ENCODE data around the gene DHRS9.

DHRS9 gene

DNA sequence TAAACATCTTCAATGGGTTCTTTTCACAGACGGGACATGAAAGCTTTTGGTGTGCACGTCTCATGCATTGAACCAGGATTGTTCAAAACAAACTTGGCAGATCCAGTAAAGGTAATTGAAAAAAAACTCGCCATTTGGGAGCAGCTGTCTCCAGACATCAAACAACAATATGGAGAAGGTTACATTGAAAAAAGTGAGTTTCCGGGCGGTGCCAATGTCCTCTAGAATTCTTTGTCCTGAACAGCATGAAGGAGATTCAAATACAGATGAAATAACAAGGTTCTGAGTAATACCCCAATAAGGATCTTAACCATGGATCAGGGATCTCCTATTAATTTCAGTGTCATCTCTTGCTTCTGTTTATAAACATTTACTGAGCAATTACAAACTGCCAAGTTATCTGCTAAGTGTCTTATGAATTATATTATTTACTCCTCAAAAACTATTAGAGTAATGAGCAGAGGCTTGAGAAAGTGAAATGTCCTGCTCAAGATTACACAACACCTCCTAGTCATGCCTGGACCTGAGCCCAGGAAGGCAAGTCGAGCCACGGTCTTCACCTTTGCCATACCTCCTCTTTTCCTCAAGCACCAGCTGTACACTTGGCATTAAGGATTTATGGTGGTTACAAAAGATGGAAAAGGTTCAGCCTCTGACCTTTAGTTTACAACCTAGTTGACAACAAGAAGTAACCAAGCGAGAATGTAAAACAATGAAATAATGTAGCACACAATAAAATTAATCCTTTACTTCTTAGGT, 22.6 kb downstream of the DHRS9 start:
- peak; percentile 73 for ATAC-seq (ENCODE audit: low read depth)
- TF ChIP-seq, protein P1, sequence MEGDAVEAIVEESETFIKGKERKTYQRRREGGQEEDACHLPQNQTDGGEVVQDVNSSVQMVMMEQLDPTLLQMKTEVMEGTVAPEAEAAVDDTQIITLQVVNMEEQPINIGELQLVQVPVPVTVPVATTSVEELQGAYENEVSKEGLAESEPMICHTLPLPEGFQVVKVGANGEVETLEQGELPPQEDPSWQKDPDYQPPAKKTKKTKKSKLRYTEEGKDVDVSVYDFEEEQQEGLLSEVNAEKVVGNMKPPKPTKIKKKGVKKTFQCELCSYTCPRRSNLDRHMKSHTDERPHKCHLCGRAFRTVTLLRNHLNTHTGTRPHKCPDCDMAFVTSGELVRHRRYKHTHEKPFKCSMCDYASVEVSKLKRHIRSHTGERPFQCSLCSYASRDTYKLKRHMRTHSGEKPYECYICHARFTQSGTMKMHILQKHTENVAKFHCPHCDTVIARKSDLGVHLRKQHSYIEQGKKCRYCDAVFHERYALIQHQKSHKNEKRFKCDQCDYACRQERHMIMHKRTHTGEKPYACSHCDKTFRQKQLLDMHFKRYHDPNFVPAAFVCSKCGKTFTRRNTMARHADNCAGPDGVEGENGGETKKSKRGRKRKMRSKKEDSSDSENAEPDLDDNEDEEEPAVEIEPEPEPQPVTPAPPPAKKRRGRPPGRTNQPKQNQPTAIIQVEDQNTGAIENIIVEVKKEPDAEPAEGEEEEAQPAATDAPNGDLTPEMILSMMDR (IDR thresholded peaks at IDR 0.05; ENCODE audit: poor library complexity, severe bottlenecking): no peak

DNA sequence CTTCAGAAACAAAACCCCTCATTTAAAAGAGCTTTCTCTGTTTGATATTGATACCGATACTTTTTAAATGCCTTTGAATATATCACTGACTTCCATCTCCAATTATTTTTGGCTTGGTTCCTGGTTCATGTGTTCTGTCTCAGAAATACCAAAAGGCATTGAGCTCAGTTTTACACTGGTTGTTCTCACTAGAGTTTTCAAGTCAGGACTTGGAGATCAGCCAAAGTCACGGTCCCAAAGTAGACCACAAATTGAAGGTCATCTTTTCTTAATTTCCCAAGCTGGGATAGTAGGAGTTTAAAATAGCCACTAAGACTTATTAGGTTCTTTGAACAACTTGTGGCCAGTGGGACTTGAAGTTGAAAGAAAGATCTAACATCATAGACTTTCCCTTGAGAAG, 24.2 kb downstream of the DHRS9 start:
- no peaks in the 10 kb centered on the region for H3K9me3 ChIP-seq (ENCODE audit: severe bottlenecking)
- TF ChIP-seq, protein P1 (IDR thresholded peaks at IDR 0.05; ENCODE audit: poor library complexity, severe bottlenecking): no peak
- no peak overlapping the region for H3K4me3 ChIP-seq (ENCODE audit: severe bottlenecking)
- no peaks in the 10 kb centered on the region for H3K36me3 ChIP-seq (ENCODE audit: low read depth)
- no peak for DNase-seq (ENCODE audit: low spot score)
- peaks cover 41% of the 10 kb centered on the region for H3K4me1 ChIP-seq (ENCODE audit: insufficient read depth, poor library complexity, severe bottlenecking)
- no peak overlapping the region for H3K27ac ChIP-seq (ENCODE audit: poor library complexity, severe bottlenecking)
- H3K27me3 ChIP-seq (ENCODE audit: insufficient read depth, poor library complexity, severe bottlenecking): no peaks in the 10 kb centered on the region
- ATAC-seq (ENCODE audit: low read depth): no peak

More for the DNA sequence above, 22.6 kb downstream of the DHRS9 start:
- Histone ChIP-seq H3K36me3 (ENCODE audit: low read depth) (no peaks in the 10 kb centered on the region), H3K9me3 (ENCODE audit: severe bottlenecking) (no peaks in the 10 kb centered on the region), H3K4me3 (ENCODE audit: severe bottlenecking) (no peak overlapping the region), H3K4me1 (ENCODE audit: insufficient read depth, poor library complexity, severe bottlenecking) (peaks cover 41% of the 10 kb centered on the region), H3K27ac (ENCODE audit: poor library complexity, severe bottlenecking) (peak overlapping the region; percentile 59), H3K27me3 (ENCODE audit: insufficient read depth, poor library complexity, severe bottlenecking) (no peaks in the 10 kb centered on the region)
- peak; percentile 75 for DNase-seq (ENCODE audit: low spot score)

DNA sequence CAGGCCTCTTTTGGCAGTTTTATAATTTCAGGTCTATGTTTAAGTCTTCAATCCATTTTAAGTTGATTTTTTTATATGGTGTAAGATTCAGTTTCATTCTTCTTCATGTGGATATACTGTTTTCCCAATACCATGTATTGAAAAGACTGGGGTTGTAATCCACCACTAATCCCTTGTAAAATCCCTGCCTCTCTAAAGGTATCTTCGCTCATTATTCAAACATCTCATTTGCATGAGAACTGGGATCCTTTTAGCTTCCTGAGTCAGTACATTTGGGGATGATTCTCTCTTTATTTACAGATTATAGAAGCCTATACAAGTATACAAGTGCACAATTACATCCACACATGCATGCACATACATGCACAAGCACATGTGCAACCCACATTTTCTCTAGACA, 25.3 kb downstream of the DHRS9 start:
- no peak for ATAC-seq (ENCODE audit: low read depth)
- Histone ChIP-seq H3K27me3 (ENCODE audit: insufficient read depth, poor library complexity, severe bottlenecking) (no peaks in the 10 kb centered on the region), H3K36me3 (ENCODE audit: low read depth) (no peaks in the 10 kb centered on the region), H3K9me3 (ENCODE audit: severe bottlenecking) (no peaks in the 10 kb centered on the region), H3K4me1 (ENCODE audit: insufficient read depth, poor library complexity, severe bottlenecking) (peaks cover 41% of the 10 kb centered on the region), H3K27ac (ENCODE audit: poor library complexity, severe bottlenecking) (peak overlapping the region; percentile 46), H3K4me3 (ENCODE audit: severe bottlenecking) (no peak overlapping the region)
- TF ChIP-seq, protein P1 (IDR thresholded peaks at IDR 0.05; ENCODE audit: poor library complexity, severe bottlenecking): no peak
- no peak for DNase-seq (ENCODE audit: low spot score)

GRCh38 chr2:169095621-169096105, 26.3 kb downstream of the DHRS9 start:
- Histone ChIP-seq H3K4me3 (ENCODE audit: severe bottlenecking) (no peak overlapping the region), H3K4me1 (ENCODE audit: insufficient read depth, poor library complexity, severe bottlenecking) (peaks cover 41% of the 10 kb centered on the region), H3K27ac (ENCODE audit: poor library complexity, severe bottlenecking) (peak overlapping the region; percentile 46), H3K27me3 (ENCODE audit: insufficient read depth, poor library complexity, severe bottlenecking) (no peaks in the 10 kb centered on the region), H3K9me3 (ENCODE audit: severe bottlenecking) (no peaks in the 10 kb centered on the region), H3K36me3 (ENCODE audit: low read depth) (no peaks in the 10 kb centered on the region)
- ATAC-seq (ENCODE audit: low read depth) (peak; percentile 91), DNase-seq (ENCODE audit: low spot score) (peak; percentile 70)
- TF ChIP-seq, protein P1 (IDR thresholded peaks at IDR 0.05; ENCODE audit: poor library complexity, severe bottlenecking): no peak

DNA sequence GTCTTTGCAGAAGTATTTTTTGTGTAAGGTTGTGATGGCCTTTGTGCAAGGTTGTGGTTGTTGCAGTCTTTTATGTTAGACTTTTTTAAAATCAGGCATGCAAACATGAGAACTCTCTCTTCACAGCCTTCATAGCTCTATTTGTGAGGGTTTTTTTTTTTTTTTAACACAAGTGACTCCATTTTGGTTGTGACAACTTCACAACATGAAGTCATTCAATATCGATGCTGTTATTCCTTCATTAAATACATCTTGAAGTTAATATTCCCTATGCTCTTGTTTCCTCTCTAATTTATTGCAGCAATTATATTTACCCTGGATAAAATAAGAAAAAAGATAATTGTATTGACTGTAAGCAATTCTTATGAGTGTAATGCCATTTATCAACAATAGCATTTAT, 35.5 kb downstream of the DHRS9 start:
- Histone ChIP-seq H3K9me3 (ENCODE audit: severe bottlenecking) (no peaks in the 10 kb centered on the region), H3K4me1 (ENCODE audit: insufficient read depth, poor library complexity, severe bottlenecking) (no peaks in the 10 kb centered on the region)

More for the DNA sequence above, 35.5 kb downstream of the DHRS9 start:
- TF ChIP-seq, protein P1 (IDR thresholded peaks at IDR 0.05; ENCODE audit: poor library complexity, severe bottlenecking): no peak
- no peak for ATAC-seq (ENCODE audit: low read depth)
- no peaks in the 10 kb centered on the region for H3K27me3 ChIP-seq (ENCODE audit: insufficient read depth, poor library complexity, severe bottlenecking)
- H3K4me3 ChIP-seq (ENCODE audit: severe bottlenecking): no peak overlapping the region
- no peak for DNase-seq (ENCODE audit: low spot score)
- no peaks in the 10 kb centered on the region for H3K36me3 ChIP-seq (ENCODE audit: low read depth)
- H3K27ac ChIP-seq (ENCODE audit: poor library complexity, severe bottlenecking): no peak overlapping the region
